ENCODE measurements around the gene YTHDF2.
"Not testable (repeated sequence)": the region's sequence is repeated elsewhere in the genome, so short reads cannot be mapped to it uniquely, and the experiment has no call there.

YTHDF2 gene

DNA sequence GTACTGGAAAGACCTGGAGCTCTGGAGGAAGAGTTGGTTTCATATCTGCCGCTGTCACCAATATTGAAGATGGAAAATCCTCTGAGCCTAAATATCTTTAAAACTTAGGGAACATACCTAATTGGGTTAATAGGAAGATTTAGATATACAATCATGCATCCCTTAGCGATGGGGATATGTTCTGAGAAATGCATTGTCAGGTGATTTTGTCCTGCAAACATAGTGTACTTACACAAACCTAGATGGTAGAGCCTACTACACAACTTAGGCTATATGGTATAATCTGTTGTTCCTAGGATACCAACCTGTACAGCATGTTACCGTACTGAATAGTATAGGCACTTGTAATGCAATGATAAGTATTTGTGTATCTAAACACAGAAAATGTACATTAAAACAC, 22.5 kb downstream of the YTHDF2 start:
- H3K36me3 ChIP-seq (ENCODE audit: insufficient read depth, insufficient read length, low read length), result peaks cover 79% of the 10 kb centered on the region

DNA sequence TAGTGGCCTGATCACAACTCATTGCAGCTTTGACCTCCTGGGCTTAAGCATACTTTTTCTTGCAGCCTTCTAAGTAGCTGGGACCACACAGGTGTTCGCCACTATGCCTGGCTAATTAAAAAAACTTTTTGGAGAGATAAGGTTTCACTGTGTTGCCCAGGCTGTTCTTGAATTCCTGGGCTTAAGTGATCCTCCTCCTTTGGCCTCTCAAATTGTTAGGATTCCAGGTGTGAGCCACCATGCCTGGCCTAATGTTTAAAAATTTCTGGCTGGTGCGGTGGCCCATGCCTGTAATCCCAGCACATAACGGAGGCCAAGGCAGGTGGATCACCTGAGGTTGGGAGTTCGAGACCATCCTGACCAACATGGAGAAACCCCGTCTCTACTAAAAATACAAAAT, 24.4 kb downstream of the YTHDF2 start:
- Histone ChIP-seq H3K4me1 (ENCODE audit: insufficient read depth, insufficient read length) (no peaks in the 10 kb centered on the region), H3K4me3 (ENCODE audit: insufficient read length, low read depth) (no peak overlapping the region), H3K36me3 (ENCODE audit: insufficient read depth, insufficient read length, low read length) (peaks cover 81% of the 10 kb centered on the region), H3K9ac (ENCODE audit: insufficient read length, low read depth) (no peak overlapping the region), H3K27me3 (ENCODE audit: insufficient read depth, insufficient read length) (no peaks in the 10 kb centered on the region), H3K9me3 (ENCODE audit: insufficient read depth, low read length) (no peaks in the 10 kb centered on the region)
- no peak for TF ChIP-seq YY1 (IDR thresholded peaks at IDR 0.05; ENCODE audit: insufficient read depth, insufficient read length)
- TF ChIP-seq SUZ12 (IDR thresholded peaks at IDR 0.05; ENCODE audit: extremely low read depth, insufficient read depth, insufficient read length), result no peak
- TF ChIP-seq ZNF274 (IDR thresholded peaks at IDR 0.05; ENCODE audit: low read depth, low read length), result no peak
- no peak for DNase-seq (ENCODE audit: low read depth, low spot score)

More for the DNA sequence above, 22.5 kb downstream of the YTHDF2 start:
- H3K4me3 ChIP-seq (ENCODE audit: insufficient read length, low read depth), result no peak overlapping the region
- H3K9me3 ChIP-seq (ENCODE audit: insufficient read depth, low read length), result no peaks in the 10 kb centered on the region
- TF ChIP-seq SUZ12 (IDR thresholded peaks at IDR 0.05; ENCODE audit: extremely low read depth, insufficient read depth, insufficient read length) (no peak), ZNF274 (IDR thresholded peaks at IDR 0.05; ENCODE audit: low read depth, low read length) (no peak)
- DNase-seq (ENCODE audit: low read depth, low spot score), result no peak
- no peaks in the 10 kb centered on the region for H3K4me1 ChIP-seq (ENCODE audit: insufficient read depth, insufficient read length)
- H3K9ac ChIP-seq (ENCODE audit: insufficient read length, low read depth), result no peak overlapping the region
- H3K27me3 ChIP-seq (ENCODE audit: insufficient read depth, insufficient read length), result no peaks in the 10 kb centered on the region

- Histone ChIP-seq H3K36me3 (ENCODE audit: insufficient read depth, insufficient read length, low read length) (peaks cover 72% of the 10 kb centered on the region), H3K4me1 (ENCODE audit: insufficient read depth, insufficient read length) (no peaks in the 10 kb centered on the region), H3K9ac (ENCODE audit: insufficient read length, low read depth) (no peak overlapping the region), H3K27me3 (ENCODE audit: insufficient read depth, insufficient read length) (no peaks in the 10 kb centered on the region), H3K9me3 (ENCODE audit: insufficient read depth, low read length) (no peaks in the 10 kb centered on the region), H3K4me3 (ENCODE audit: insufficient read length, low read depth) (no peak overlapping the region)
- TF ChIP-seq YY1 (IDR thresholded peaks at IDR 0.05; ENCODE audit: insufficient read depth, insufficient read length) (no peak), ZNF274 (IDR thresholded peaks at IDR 0.05; ENCODE audit: low read depth, low read length) (no peak), SUZ12 (IDR thresholded peaks at IDR 0.05; ENCODE audit: extremely low read depth, insufficient read depth, insufficient read length) (no peak)
- no peak for DNase-seq (ENCODE audit: low read depth, low spot score)
Measured at GRCh38 chr1:28766532-28767183, 29.9 kb downstream of the YTHDF2 start.

DNA sequence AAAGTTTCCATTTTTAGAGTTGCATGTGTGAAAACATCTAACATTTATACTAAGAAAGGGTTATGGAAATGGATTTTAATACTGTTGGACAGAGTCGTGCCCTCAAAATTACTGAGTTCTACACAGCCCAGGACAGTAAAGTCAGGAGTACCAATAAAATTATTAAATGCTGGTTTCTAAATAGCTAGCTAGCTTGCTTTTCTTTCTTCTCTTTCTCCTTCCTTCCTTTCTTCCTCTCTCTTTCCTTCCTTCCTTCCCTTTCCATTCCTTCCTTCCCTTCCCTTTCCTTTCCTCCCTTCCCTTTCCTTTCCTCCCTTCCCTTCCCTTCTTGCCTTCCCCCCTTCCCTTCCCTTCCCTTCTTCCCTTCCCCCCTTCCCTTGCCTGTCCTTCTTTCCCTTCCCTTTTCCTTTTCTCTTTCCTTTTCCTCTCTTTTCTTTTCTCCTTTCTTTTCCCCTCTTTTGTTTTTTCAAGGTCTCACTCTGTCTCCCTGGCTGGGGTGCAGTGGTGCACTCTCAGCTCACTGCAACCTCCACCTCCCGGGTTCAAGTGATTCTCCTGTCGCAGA, 33.9 kb downstream of the YTHDF2 start:
- H3K36me3 ChIP-seq (ENCODE audit: insufficient read depth, insufficient read length, low read length), result peaks cover 80% of the 10 kb centered on the region
- no peak for TF ChIP-seq ZNF274 (IDR thresholded peaks at IDR 0.05; ENCODE audit: low read depth, low read length)
- no peak for TF ChIP-seq SUZ12 (IDR thresholded peaks at IDR 0.05; ENCODE audit: extremely low read depth, insufficient read depth, insufficient read length)
- TF ChIP-seq YY1 (IDR thresholded peaks at IDR 0.05; ENCODE audit: insufficient read depth, insufficient read length), result no peak
- H3K9ac ChIP-seq (ENCODE audit: insufficient read length, low read depth), result no peak overlapping the region
- no peaks in the 10 kb centered on the region for H3K9me3 ChIP-seq (ENCODE audit: insufficient read depth, low read length)
- H3K27me3 ChIP-seq (ENCODE audit: insufficient read depth, insufficient read length), result no peaks in the 10 kb centered on the region
- DNase-seq (ENCODE audit: low read depth, low spot score), result no peak
- H3K4me3 ChIP-seq (ENCODE audit: insufficient read length, low read depth), result no peak overlapping the region
- peaks cover 2% of the 10 kb centered on the region for H3K4me1 ChIP-seq (ENCODE audit: insufficient read depth, insufficient read length)

DNA sequence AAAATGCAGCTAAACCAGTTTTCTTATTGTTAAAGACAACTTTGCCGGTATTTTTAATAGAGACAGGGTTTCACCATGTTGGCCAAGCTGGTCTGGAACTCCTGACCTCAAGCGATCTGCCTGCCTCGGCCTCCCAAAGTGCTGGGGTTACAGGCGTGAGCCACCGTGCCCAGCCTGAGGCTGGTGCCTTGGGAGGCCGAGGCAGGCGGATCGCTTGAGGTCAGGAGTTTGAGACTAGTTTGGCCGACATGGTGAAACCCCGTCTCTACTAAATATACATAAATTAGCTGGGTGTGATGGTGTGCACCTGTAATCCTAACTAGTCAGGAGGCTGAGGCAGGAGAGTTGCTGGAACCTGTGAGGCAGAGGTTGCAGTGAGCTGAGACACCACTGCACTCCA, 35.2 kb downstream of the YTHDF2 start:
- not testable (repeated sequence) for H3K9ac ChIP-seq (ENCODE audit: insufficient read length, low read depth)

GRCh38 chr1:28773105-28773504, 36.4 kb downstream of the YTHDF2 start:
- Histone ChIP-seq H3K4me3 (ENCODE audit: insufficient read length, low read depth) (no peak overlapping the region), H3K4me1 (ENCODE audit: insufficient read depth, insufficient read length) (peaks cover 2% of the 10 kb centered on the region), H3K36me3 (ENCODE audit: insufficient read depth, insufficient read length, low read length) (peaks cover 65% of the 10 kb centered on the region), H3K9ac (ENCODE audit: insufficient read length, low read depth) (no peak overlapping the region), H3K9me3 (ENCODE audit: insufficient read depth, low read length) (no peaks in the 10 kb centered on the region), H3K27me3 (ENCODE audit: insufficient read depth, insufficient read length) (no peaks in the 10 kb centered on the region)
- no peak for DNase-seq (ENCODE audit: low read depth, low spot score)
- TF ChIP-seq SUZ12 (IDR thresholded peaks at IDR 0.05; ENCODE audit: extremely low read depth, insufficient read depth, insufficient read length), result no peak
- no peak for TF ChIP-seq ZNF274 (IDR thresholded peaks at IDR 0.05; ENCODE audit: low read depth, low read length)
- no peak for TF ChIP-seq YY1 (IDR thresholded peaks at IDR 0.05; ENCODE audit: insufficient read depth, insufficient read length)

More for the DNA sequence above, 35.2 kb downstream of the YTHDF2 start:
- H3K27me3 ChIP-seq (ENCODE audit: insufficient read depth, insufficient read length); H3K9me3 ChIP-seq (ENCODE audit: insufficient read depth, low read length); H3K4me3 ChIP-seq (ENCODE audit: insufficient read length, low read depth); DNase-seq (ENCODE audit: low read depth, low spot score); H3K4me1 ChIP-seq (ENCODE audit: insufficient read depth, insufficient read length): not testable (repeated sequence)
- peaks cover 68% of the 10 kb centered on the region for H3K36me3 ChIP-seq (ENCODE audit: insufficient read depth, insufficient read length, low read length)

- TF ChIP-seq YY1 (IDR thresholded peaks at IDR 0.05; ENCODE audit: insufficient read depth, insufficient read length) (no peak), ZNF274 (IDR thresholded peaks at IDR 0.05; ENCODE audit: low read depth, low read length) (no peak), SUZ12 (IDR thresholded peaks at IDR 0.05; ENCODE audit: extremely low read depth, insufficient read depth, insufficient read length) (no peak)
- Histone ChIP-seq H3K4me1 (ENCODE audit: insufficient read depth, insufficient read length) (peaks cover 2% of the 10 kb centered on the region), H3K36me3 (ENCODE audit: insufficient read depth, insufficient read length, low read length) (peaks cover 45% of the 10 kb centered on the region), H3K9me3 (ENCODE audit: insufficient read depth, low read length) (no peaks in the 10 kb centered on the region), H3K9ac (ENCODE audit: insufficient read length, low read depth) (no peak overlapping the region), H3K4me3 (ENCODE audit: insufficient read length, low read depth) (no peak overlapping the region), H3K27me3 (ENCODE audit: insufficient read depth, insufficient read length) (no peaks in the 10 kb centered on the region)
- no peak for DNase-seq (ENCODE audit: low read depth, low spot score)
Measured at GRCh38 chr1:28775121-28775942, 38.6 kb downstream of the YTHDF2 start.
